ENCODE results near the gene OS9.
A peak's percentile ranks its signal among the peaks of the same experiment; 100 is the strongest.

The OS9 gene

GRCh38 chr12:57722716-57723629 lies 29.0 kb downstream of the OS9 start:
- Histone ChIP-seq H3K9ac (ENCODE audit: low read length) (no peak overlapping the region), H3K4me2 (ENCODE audit: low read length) (no peak overlapping the region), H3K79me2 (ENCODE audit: control insufficient read depth, insufficient read depth, low read length, poor library complexity) (no peaks in the 10 kb centered on the region), H3K27ac (ENCODE audit: low read depth, low read length) (no peak overlapping the region), H2AK5ac (ENCODE audit: low read length) (no peak overlapping the region), H4K8ac (ENCODE audit: low read depth, low read length) (no peak overlapping the region), H2BK120ac (ENCODE audit: insufficient read depth, low read length, poor library complexity) (no peak overlapping the region), H2BK12ac (ENCODE audit: low read length) (no peak overlapping the region), H3K27me3 (ENCODE audit: insufficient read depth, low read length) (peaks cover 22% of the 10 kb centered on the region), H2BK5ac (ENCODE audit: low read depth, low read length, poor library complexity) (no peak overlapping the region), H3K9me3 (ENCODE audit: insufficient read depth, low read depth, low read length) (peaks cover 16% of the 10 kb centered on the region), H3K4me1 (ENCODE audit: control insufficient read depth in 1 of 2, insufficient read depth in 2 of 2, low read length in 2 of 2) (peaks cover 7 to 12% of the 10 kb centered on the region in 2 experiments), H4K12ac (ENCODE audit: low read depth, low read length) (no peak overlapping the region), H3K4me3 (ENCODE audit: low read depth, low read length) (no peak overlapping the region), H3K79me1 (ENCODE audit: low read length) (no peaks in the 10 kb centered on the region), H3K36me3 (ENCODE audit: control insufficient read depth in 1 of 2, insufficient read depth in 2 of 2, low read length in 2 of 2) (peaks cover 29 to 37% of the 10 kb centered on the region in 2 experiments), H3K14ac (ENCODE audit: low read length) (no peak overlapping the region), H3K4ac (ENCODE audit: low read depth, low read length) (no peak overlapping the region), H3K18ac (ENCODE audit: low read length) (no peak overlapping the region), H2AFZ (ENCODE audit: insufficient read depth, low read length, poor library complexity) (no peak overlapping the region), H4K91ac (ENCODE audit: low read depth, low read length) (no peak overlapping the region), H3K23ac (ENCODE audit: low read length) (no peak overlapping the region)
- WGBS (ENCODE audit: extremely low coverage, insufficient coverage, insufficient read length) = no CpG with 5 or more reads among the region's 11 CpGs
- DNase-seq = no peak

GRCh38 chr12:57723630-57723962 lies 29.7 kb downstream of the OS9 start:
- Histone ChIP-seq H3K4me1 (ENCODE audit: control insufficient read depth in 1 of 2, insufficient read depth in 2 of 2, low read length in 2 of 2) (peaks cover 7 to 12% of the 10 kb centered on the region in 2 experiments), H2BK12ac (ENCODE audit: low read length) (no peak overlapping the region), H3K14ac (ENCODE audit: low read length) (no peak overlapping the region), H3K23ac (ENCODE audit: low read length) (no peak overlapping the region), H3K9me3 (ENCODE audit: insufficient read depth, low read depth, low read length) (peaks cover 17% of the 10 kb centered on the region), H2AK5ac (ENCODE audit: low read length) (no peak overlapping the region), H3K27me3 (ENCODE audit: insufficient read depth, low read length) (peaks cover 22% of the 10 kb centered on the region), H3K27ac (ENCODE audit: low read depth, low read length) (no peak overlapping the region), H2AFZ (ENCODE audit: insufficient read depth, low read length, poor library complexity) (no peak overlapping the region), H3K9ac (ENCODE audit: low read length) (no peak overlapping the region), H3K18ac (ENCODE audit: low read length) (no peak overlapping the region), H4K8ac (ENCODE audit: low read depth, low read length) (no peak overlapping the region), H3K79me1 (ENCODE audit: low read length) (no peaks in the 10 kb centered on the region), H3K36me3 (ENCODE audit: control insufficient read depth in 1 of 2, insufficient read depth in 2 of 2, low read length in 2 of 2) (peaks cover 23 to 31% of the 10 kb centered on the region in 2 experiments), H3K4ac (ENCODE audit: low read depth, low read length) (no peak overlapping the region), H3K4me2 (ENCODE audit: low read length) (no peak overlapping the region), H3K4me3 (ENCODE audit: low read depth, low read length) (no peak overlapping the region), H3K79me2 (ENCODE audit: control insufficient read depth, insufficient read depth, low read length, poor library complexity) (no peaks in the 10 kb centered on the region), H2BK120ac (ENCODE audit: insufficient read depth, low read length, poor library complexity) (no peak overlapping the region), H4K91ac (ENCODE audit: low read depth, low read length) (no peak overlapping the region), H2BK5ac (ENCODE audit: low read depth, low read length, poor library complexity) (no peak overlapping the region), H4K12ac (ENCODE audit: low read depth, low read length) (no peak overlapping the region)
- DNase-seq = no peak
- WGBS (ENCODE audit: extremely low coverage, insufficient coverage, insufficient read length) = no CpG with 5 or more reads among the region's 2 CpGs

- peaks cover 17% of the 10 kb centered on the region for H3K9me3 ChIP-seq (ENCODE audit: insufficient read depth, low read depth, low read length)
- no peaks in the 10 kb centered on the region for H3K79me1 ChIP-seq (ENCODE audit: low read length)
- no peak overlapping the region for H4K91ac ChIP-seq (ENCODE audit: low read depth, low read length)
- WGBS (ENCODE audit: extremely low coverage, insufficient coverage, insufficient read length) = no CpG with 5 or more reads among the region's 12 CpGs
- peaks cover 23% of the 10 kb centered on the region for H3K27me3 ChIP-seq (ENCODE audit: insufficient read depth, low read length)
- no peak overlapping the region for H3K27ac ChIP-seq (ENCODE audit: low read depth, low read length)
- H3K4me2 ChIP-seq (ENCODE audit: low read length) = no peak overlapping the region
- no peak overlapping the region for H3K23ac ChIP-seq (ENCODE audit: low read length)
- no peak overlapping the region for H4K12ac ChIP-seq (ENCODE audit: low read depth, low read length)
- no peak for DNase-seq
- no peak overlapping the region for H2BK120ac ChIP-seq (ENCODE audit: insufficient read depth, low read length, poor library complexity)
- no peak overlapping the region for H2BK12ac ChIP-seq (ENCODE audit: low read length)
- peaks cover 17 to 24% of the 10 kb centered on the region in 2 experiments for H3K36me3 ChIP-seq (ENCODE audit: control insufficient read depth in 1 of 2, insufficient read depth in 2 of 2, low read length in 2 of 2)
- no peak overlapping the region for H4K8ac ChIP-seq (ENCODE audit: low read depth, low read length)
- no peak overlapping the region for H2AK5ac ChIP-seq (ENCODE audit: low read length)
- H3K4me1 ChIP-seq (ENCODE audit: control insufficient read depth in 1 of 2, insufficient read depth in 2 of 2, low read length in 2 of 2) = peaks cover 7 to 12% of the 10 kb centered on the region in 2 experiments
- no peak overlapping the region for H2BK5ac ChIP-seq (ENCODE audit: low read depth, low read length, poor library complexity)
- peak overlapping the region; percentile 28 for H3K4me3 ChIP-seq (ENCODE audit: low read depth, low read length)
- no peak overlapping the region for H3K9ac ChIP-seq (ENCODE audit: low read length)
- H2AFZ ChIP-seq (ENCODE audit: insufficient read depth, low read length, poor library complexity) = no peak overlapping the region
- no peaks in the 10 kb centered on the region for H3K79me2 ChIP-seq (ENCODE audit: control insufficient read depth, insufficient read depth, low read length, poor library complexity)
- H3K14ac ChIP-seq (ENCODE audit: low read length) = no peak overlapping the region
- H3K18ac ChIP-seq (ENCODE audit: low read length) = no peak overlapping the region
- no peak overlapping the region for H3K4ac ChIP-seq (ENCODE audit: low read depth, low read length)
These were observed 30.3 kb downstream of the OS9 start for GRCh38 chr12:57724003-57724935.

- no peak overlapping the region for H2BK5ac ChIP-seq (ENCODE audit: low read depth, low read length, poor library complexity)
- no peak overlapping the region for H3K18ac ChIP-seq (ENCODE audit: low read length)
- no peak overlapping the region for H3K4ac ChIP-seq (ENCODE audit: low read depth, low read length)
- no peak overlapping the region for H3K23ac ChIP-seq (ENCODE audit: low read length)
- peaks cover 7 to 12% of the 10 kb centered on the region in 2 experiments for H3K4me1 ChIP-seq (ENCODE audit: control insufficient read depth in 1 of 2, insufficient read depth in 2 of 2, low read length in 2 of 2)
- no CpG with 5 or more reads among the region's 11 CpGs for WGBS (ENCODE audit: extremely low coverage, insufficient coverage, insufficient read length)
- peaks cover 13 to 17% of the 10 kb centered on the region in 2 experiments for H3K36me3 ChIP-seq (ENCODE audit: control insufficient read depth in 1 of 2, insufficient read depth in 2 of 2, low read length in 2 of 2)
- peaks cover 19% of the 10 kb centered on the region for H3K9me3 ChIP-seq (ENCODE audit: insufficient read depth, low read depth, low read length)
- no peak overlapping the region for H2BK12ac ChIP-seq (ENCODE audit: low read length)
- H4K91ac ChIP-seq (ENCODE audit: low read depth, low read length) = no peak overlapping the region
- H2AK5ac ChIP-seq (ENCODE audit: low read length) = no peak overlapping the region
- no peaks in the 10 kb centered on the region for H3K79me1 ChIP-seq (ENCODE audit: low read length)
- H3K4me3 ChIP-seq (ENCODE audit: low read depth, low read length) = no peak overlapping the region
- H4K12ac ChIP-seq (ENCODE audit: low read depth, low read length) = no peak overlapping the region
- no peak overlapping the region for H3K4me2 ChIP-seq (ENCODE audit: low read length)
- no peak overlapping the region for H4K8ac ChIP-seq (ENCODE audit: low read depth, low read length)
- H3K27me3 ChIP-seq (ENCODE audit: insufficient read depth, low read length) = peaks cover 26% of the 10 kb centered on the region
- no peak overlapping the region for H3K27ac ChIP-seq (ENCODE audit: low read depth, low read length)
- H3K14ac ChIP-seq (ENCODE audit: low read length) = no peak overlapping the region
- H2BK120ac ChIP-seq (ENCODE audit: insufficient read depth, low read length, poor library complexity) = no peak overlapping the region
- no peak for DNase-seq
- no peak overlapping the region for H2AFZ ChIP-seq (ENCODE audit: insufficient read depth, low read length, poor library complexity)
- H3K79me2 ChIP-seq (ENCODE audit: control insufficient read depth, insufficient read depth, low read length, poor library complexity) = no peaks in the 10 kb centered on the region
- H3K9ac ChIP-seq (ENCODE audit: low read length) = no peak overlapping the region
These were observed 31.2 kb downstream of the OS9 start for GRCh38 chr12:57724936-57725740.
